H9 (cell line): ENCODE data around the gene DAZAP1. TPM values are rescaled to one million over a fixed set of nuclear protein-coding genes. Genes with fewer than 3 reads are reported as not detected.

Experiments
- DNase-seq: peaks from one replicate; pipeline ENCODE4 v3.0.0-alpha.2; 2017
- H2AFZ ChIP-seq: one replicate; pipeline ENCODE4 v1.6.1; 2013; ENCODE audit warnings: mild to moderate bottlenecking, low read length, control low read depth, moderate library complexity
- H2AK5ac ChIP-seq: 2 replicates; pipeline ENCODE4 v1.6.1; 2013; ENCODE audit warnings: low read length, control low read depth, mixed read lengths; ENCODE audit not compliant: insufficient read length
- H2BK120ac ChIP-seq: one replicate; pipeline ENCODE4 v1.6.1; 2013; ENCODE audit warnings: low read depth, mild to moderate bottlenecking, low read length, control low read depth, inconsistent platforms; ENCODE audit not compliant: poor library complexity, severe bottlenecking
- H2BK12ac ChIP-seq: 2 replicates; pipeline ENCODE4 v1.6.1; 2013; ENCODE audit warnings: low read length, control low read depth, mixed read lengths, low read depth; ENCODE audit not compliant: insufficient read length
- H2BK15ac ChIP-seq: 2 replicates; pipeline ENCODE4 v1.6.1; 2013; ENCODE audit warnings: low read depth, low read length, control low read depth
- H2BK20ac ChIP-seq: one replicate; pipeline ENCODE4 v1.6.1; 2013; ENCODE audit warnings: low read depth, mild to moderate bottlenecking, low read length, control low read depth, inconsistent platforms; ENCODE audit not compliant: poor library complexity, severe bottlenecking
- H2BK5ac ChIP-seq: 2 replicates; pipeline ENCODE4 v1.6.1; 2013; ENCODE audit warnings: low read length, control low read depth, mixed read lengths; ENCODE audit not compliant: insufficient read length
- H3K14ac ChIP-seq: 2 replicates; pipeline ENCODE4 v1.6.1; 2013; ENCODE audit warnings: low read length, control low read depth; ENCODE audit not compliant: insufficient read depth
- H3K18ac ChIP-seq: 2 replicates; pipeline ENCODE4 v1.6.1; 2013; ENCODE audit warnings: low read depth, mild to moderate bottlenecking, mixed read lengths, low read length, control low read depth; ENCODE audit not compliant: insufficient read length
- H3K23ac ChIP-seq: 2 replicates; pipeline ENCODE4 v1.6.1; 2013; ENCODE audit warnings: low read length, control low read depth, mixed read lengths, low read depth; ENCODE audit not compliant: insufficient read length
- H3K23me2 ChIP-seq: 2 replicates; pipeline ENCODE4 v1.6.1; 2013; ENCODE audit warnings: low read depth, mild to moderate bottlenecking, mixed read lengths, low read length, control low read depth; ENCODE audit not compliant: insufficient read length, poor library complexity, severe bottlenecking
- H3K27ac ChIP-seq: 2 replicates; pipeline ENCODE4 v1.5.1; 2013; ENCODE audit warnings: low read length, control low read depth, mixed read lengths, low read depth; ENCODE audit not compliant: insufficient read length
- H3K27me3 ChIP-seq: 2 replicates; pipeline ENCODE4 v1.6.1; 2013; ENCODE audit warnings: low read length, control low read depth, inconsistent platforms; ENCODE audit not compliant: insufficient read depth
- H3K4ac ChIP-seq: 2 replicates; pipeline ENCODE4 v1.6.1; 2013; ENCODE audit warnings: low read depth, mild to moderate bottlenecking, control low read depth, inconsistent platforms, low read length, moderate library complexity
- H3K4me1 ChIP-seq: 2 replicates; pipeline ENCODE4 v1.6.1; 2013; ENCODE audit warnings: low read length, control low read depth, inconsistent platforms; ENCODE audit not compliant: insufficient read depth
- H3K4me2 ChIP-seq: 2 replicates; pipeline ENCODE4 v1.6.1; 2013; ENCODE audit warnings: low read length, control low read depth, mixed read lengths; ENCODE audit not compliant: insufficient read length, insufficient read depth
- H3K56ac ChIP-seq: 2 replicates; pipeline ENCODE4 v1.6.1; 2013; ENCODE audit warnings: low read depth, mild to moderate bottlenecking, mixed read lengths, low read length, control low read depth; ENCODE audit not compliant: insufficient read length
- H3K79me1 ChIP-seq: 2 replicates; pipeline ENCODE4 v1.6.1; 2013; ENCODE audit warnings: low read depth, mild to moderate bottlenecking, moderate library complexity, low read length, control low read depth, inconsistent platforms; ENCODE audit not compliant: insufficient read depth, poor library complexity, severe bottlenecking
- H3K79me2 ChIP-seq: 2 replicates; pipeline ENCODE4 v1.6.1; 2013; ENCODE audit warnings: low read length, control low read depth, inconsistent platforms; ENCODE audit not compliant: insufficient read depth
- H3K9ac ChIP-seq: 2 replicates; pipeline ENCODE4 v1.6.1; 2013; ENCODE audit warnings: low read length, control low read depth, mixed read lengths; ENCODE audit not compliant: insufficient read length; ENCODE audit errors: extremely low read depth
- H3K9me3 ChIP-seq: one replicate; pipeline ENCODE4 v1.6.1; 2013; ENCODE audit warnings: low read depth, low read length, inconsistent platforms; ENCODE audit not compliant: control insufficient read depth
- H3T11ph ChIP-seq: one replicate; pipeline ENCODE4 v1.6.1; 2013; ENCODE audit warnings: mild to moderate bottlenecking, low read length, control low read depth, inconsistent platforms
- H4K20me1 ChIP-seq: one replicate; pipeline ENCODE4 v1.6.1; 2013; ENCODE audit not compliant: control insufficient read depth, insufficient read length, insufficient read depth
- H4K5ac ChIP-seq: 2 replicates; pipeline ENCODE4 v1.6.1; 2013; ENCODE audit warnings: low read depth, mild to moderate bottlenecking, mixed read lengths, low read length, control low read depth; ENCODE audit not compliant: insufficient read length
- H4K8ac ChIP-seq: replicated peaks from 2 replicates; pipeline ENCODE4 v1.6.1; 2013; ENCODE audit warnings: low read length, control low read depth, mixed read lengths, low read depth; ENCODE audit not compliant: insufficient read length
- H4K91ac ChIP-seq: 2 replicates; pipeline ENCODE4 v1.6.1; 2013; ENCODE audit warnings: low read depth, mild to moderate bottlenecking, moderate library complexity, mixed read lengths, low read length, control low read depth; ENCODE audit not compliant: insufficient read length
- H3K27ac Mint-ChIP-seq, 3 experiments: 2 replicates in 2 of 3; 3 replicates in 1 of 3; pipeline ENCODE4 v1.8.0; 2020 to 2021; ENCODE audit warnings: mixed read lengths in 3 of 3, mild to moderate bottlenecking in 1 of 3, moderate library complexity in 1 of 3
- H3K27me3 Mint-ChIP-seq: 2 replicates; pipeline ENCODE4 v1.8.0; 2021; ENCODE audit warnings: low read depth, mild to moderate bottlenecking, moderate library complexity, mixed read lengths
- H3K36me3 Mint-ChIP-seq, 3 experiments: 2 replicates in 2 of 3; 3 replicates in 1 of 3; pipeline ENCODE4 v1.8.0; 2020 to 2021; ENCODE audit warnings: low read depth in 3 of 3, mixed read lengths in 3 of 3; ENCODE audit not compliant: insufficient read depth in 1 of 3
- H3K4me1 Mint-ChIP-seq, 2 experiments: 2 replicates each; pipeline ENCODE4 v1.8.0; 2020; ENCODE audit warnings: mixed read lengths in 2 of 2
- H3K4me3 Mint-ChIP-seq, 2 experiments: 2 replicates in 1 of 2; 3 replicates in 1 of 2; pipeline ENCODE4 v1.8.0; 2020 to 2021; ENCODE audit warnings: mild to moderate bottlenecking in 2 of 2, mixed read lengths in 2 of 2, moderate library complexity in 1 of 2
- H3K9me3 Mint-ChIP-seq, 2 experiments: 2 replicates in 1 of 2; 3 replicates in 1 of 2; pipeline ENCODE4 v1.8.0; 2020; ENCODE audit warnings: mild to moderate bottlenecking in 2 of 2, mixed read lengths in 2 of 2, moderate library complexity in 1 of 2
- WGBS: extraction: QIAGEN DNeasy Blood & Tissue Kit; methylation state at CpG from one replicate; pipeline ENCODE4 v1.1.7; 2013; ENCODE audit warnings: missing lambda C conversion rate, low lambda C conversion rate, mixed read lengths; ENCODE audit not compliant: insufficient read length; ENCODE audit errors: extremely low coverage; 5-methylcytosine and 5-hydroxymethylcytosine counted together
- total RNA-seq: library from RNA; stranded (reverse); gene quantifications from 2 replicates; pipeline ENCODE4 v1.2.1, GENCODE V29; 2021
- TF ChIP-seq, protein P1 (sequence below): fragments of 200-600 bp; sonication (generic); conservative IDR thresholded peaks from 3 replicates; pipeline ENCODE4 v1.8.0; 2021; ENCODE audit warnings: antibody characterized with exemption, mild to moderate bottlenecking

DAZAP1 gene
- total RNA-seq, 1 experiment from 2014 or later: 265 TPM

DNA sequence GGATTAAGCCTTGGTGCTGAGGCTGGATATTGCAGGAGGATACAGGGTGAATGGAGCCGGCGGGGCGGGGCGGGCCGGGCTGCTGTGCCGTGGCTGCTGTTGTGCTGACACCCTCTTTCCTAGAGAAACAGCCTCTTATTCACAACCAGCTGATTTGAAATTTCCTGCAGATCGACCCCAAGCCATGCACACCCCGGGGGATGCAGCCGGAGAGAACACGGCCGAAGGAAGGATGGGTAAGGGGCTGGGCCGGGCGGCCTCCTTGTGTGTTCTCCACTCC lies 11.1 kb downstream of the DAZAP1 start:
- peaks cover under 1% of the 10 kb centered on the region for H3K23me2 ChIP-seq
- H3K4me1 Mint-ChIP-seq: peaks cover 30 to 45% of the 10 kb centered on the region in 2 experiments
- no peak overlapping the region for H2BK12ac ChIP-seq
- no peaks in the 10 kb centered on the region for H3K9me3 ChIP-seq
- H2BK5ac ChIP-seq: no peak overlapping the region
- peaks cover 25 to 77% (median 59%) of the 10 kb centered on the region in 3 experiments for H3K36me3 Mint-ChIP-seq
- H3K27me3 ChIP-seq: no peaks in the 10 kb centered on the region
- H3K4me1 ChIP-seq: no peaks in the 10 kb centered on the region; the same call in 1 of the 2 replicates
- no peak overlapping the region for H4K8ac ChIP-seq
- H2AK5ac ChIP-seq: no peak overlapping the region
- DNase-seq: no peak
- peaks cover 10% of the 10 kb centered on the region for H3K79me1 ChIP-seq
- TF ChIP-seq, protein P1, sequence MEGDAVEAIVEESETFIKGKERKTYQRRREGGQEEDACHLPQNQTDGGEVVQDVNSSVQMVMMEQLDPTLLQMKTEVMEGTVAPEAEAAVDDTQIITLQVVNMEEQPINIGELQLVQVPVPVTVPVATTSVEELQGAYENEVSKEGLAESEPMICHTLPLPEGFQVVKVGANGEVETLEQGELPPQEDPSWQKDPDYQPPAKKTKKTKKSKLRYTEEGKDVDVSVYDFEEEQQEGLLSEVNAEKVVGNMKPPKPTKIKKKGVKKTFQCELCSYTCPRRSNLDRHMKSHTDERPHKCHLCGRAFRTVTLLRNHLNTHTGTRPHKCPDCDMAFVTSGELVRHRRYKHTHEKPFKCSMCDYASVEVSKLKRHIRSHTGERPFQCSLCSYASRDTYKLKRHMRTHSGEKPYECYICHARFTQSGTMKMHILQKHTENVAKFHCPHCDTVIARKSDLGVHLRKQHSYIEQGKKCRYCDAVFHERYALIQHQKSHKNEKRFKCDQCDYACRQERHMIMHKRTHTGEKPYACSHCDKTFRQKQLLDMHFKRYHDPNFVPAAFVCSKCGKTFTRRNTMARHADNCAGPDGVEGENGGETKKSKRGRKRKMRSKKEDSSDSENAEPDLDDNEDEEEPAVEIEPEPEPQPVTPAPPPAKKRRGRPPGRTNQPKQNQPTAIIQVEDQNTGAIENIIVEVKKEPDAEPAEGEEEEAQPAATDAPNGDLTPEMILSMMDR: no peak
- H3K18ac ChIP-seq: no peak overlapping the region
- H4K91ac ChIP-seq: no peak overlapping the region
- H3K23ac ChIP-seq: no peak overlapping the region
- peaks cover 0 to 2% of the 10 kb centered on the region in 2 experiments; a peak in 1 of 5 replicates for H3K9me3 Mint-ChIP-seq
- H2AFZ ChIP-seq: no peak overlapping the region
- peaks cover 38% of the 10 kb centered on the region; the same call in 1 of the 2 replicates for H3K79me2 ChIP-seq
- no peak overlapping the region for H2BK20ac ChIP-seq
- no peak overlapping the region for H3K4ac ChIP-seq
- H3K27me3 Mint-ChIP-seq: no peaks in the 10 kb centered on the region
- no peak overlapping the region for H2BK15ac ChIP-seq
- no CpG with 5 or more reads among the region's 13 CpGs for whole genome bisulfite sequencing
- no peak overlapping the region for H3T11ph ChIP-seq
- H4K5ac ChIP-seq: no peak overlapping the region
- H2BK120ac ChIP-seq: no peak overlapping the region
- H3K27ac Mint-ChIP-seq: peak overlapping the region; percentile 18 to 94 (median 34); a peak in 4 of 7 replicates
- H3K56ac ChIP-seq: no peak overlapping the region
- peaks cover 2% of the 10 kb centered on the region for H4K20me1 ChIP-seq
- no peak overlapping the region for H3K14ac ChIP-seq
- H3K4me2 ChIP-seq: no peak overlapping the region
- no peak overlapping the region for H3K9ac ChIP-seq
- H3K4me3 Mint-ChIP-seq: peak overlapping the region in 1 of 2 experiments; percentile 52; a peak in 2 of 5 replicates
- no peak overlapping the region for H3K27ac ChIP-seq
